ENCODE measurements around the gene NUDT3.
"Not testable (repeated sequence)": the region's sequence is repeated elsewhere in the genome, so short reads cannot be mapped to it uniquely, and the experiment has no call there.

The NUDT3 gene

DNA sequence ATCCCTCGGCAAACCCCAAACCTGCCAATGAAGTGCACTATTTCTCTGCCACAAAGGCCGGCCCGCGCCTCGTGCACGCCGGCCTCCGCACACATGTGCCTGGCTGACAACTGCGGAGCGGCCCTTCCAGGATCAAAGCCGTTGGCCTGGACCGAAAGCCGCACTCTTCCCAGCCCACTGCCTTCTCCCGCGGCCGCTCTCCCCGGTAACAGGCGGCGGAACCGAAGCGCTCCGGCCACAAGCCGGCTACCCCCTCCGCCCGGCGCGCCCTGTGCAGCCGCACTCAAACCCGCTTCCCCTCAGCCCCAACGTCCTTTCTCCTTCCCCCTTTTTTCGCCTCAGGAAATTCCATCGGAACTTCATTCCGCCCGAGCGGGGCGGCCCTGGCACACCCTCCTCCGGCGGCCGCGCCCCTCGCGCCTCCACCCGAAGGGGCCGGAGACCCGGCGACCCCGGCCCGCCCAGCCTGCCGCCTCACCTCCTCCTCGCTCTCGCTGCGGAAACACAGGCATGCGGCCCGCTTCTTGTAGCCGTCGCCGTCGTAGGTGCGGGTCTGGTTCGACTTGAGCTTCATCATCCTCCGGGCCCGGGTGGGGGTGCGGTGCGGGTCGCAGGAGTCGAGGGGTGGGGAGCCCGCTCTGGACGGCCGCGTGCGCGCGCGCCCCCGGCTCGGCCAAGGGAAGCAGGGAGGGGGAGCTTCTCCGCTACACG lies 528 bp downstream of the NUDT3 start:
- DNase-seq = peak; percentile 88

GRCh38 chr6:34391473-34391785 lies 1.0 kb downstream of the NUDT3 start:
- no peak for DNase-seq

- peak; percentile 64 for DNase-seq
Measured at GRCh38 chr6:34390531-34391472, 1.7 kb downstream of the NUDT3 start.

DNA sequence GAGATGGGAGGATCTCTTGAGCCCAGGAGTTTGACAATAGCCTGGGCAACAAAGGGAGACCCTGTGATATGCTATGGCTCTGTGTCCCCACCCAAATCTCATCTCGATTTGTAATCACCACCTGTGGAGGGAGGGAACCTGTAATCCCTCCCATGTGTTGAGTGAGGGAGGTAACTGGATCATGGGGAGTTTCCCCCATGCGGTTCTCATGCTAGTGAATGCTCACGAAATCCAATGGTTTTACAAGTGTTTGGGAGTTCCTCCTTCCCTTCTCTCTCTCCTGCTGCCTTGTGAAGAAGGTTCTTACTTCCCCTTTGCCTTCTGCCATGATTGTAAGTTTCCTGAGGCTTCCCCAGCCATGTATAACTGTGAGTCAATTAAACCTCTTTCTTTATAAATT lies 3.4 kb downstream of the NUDT3 start:
- DNase-seq = no peak

DNA sequence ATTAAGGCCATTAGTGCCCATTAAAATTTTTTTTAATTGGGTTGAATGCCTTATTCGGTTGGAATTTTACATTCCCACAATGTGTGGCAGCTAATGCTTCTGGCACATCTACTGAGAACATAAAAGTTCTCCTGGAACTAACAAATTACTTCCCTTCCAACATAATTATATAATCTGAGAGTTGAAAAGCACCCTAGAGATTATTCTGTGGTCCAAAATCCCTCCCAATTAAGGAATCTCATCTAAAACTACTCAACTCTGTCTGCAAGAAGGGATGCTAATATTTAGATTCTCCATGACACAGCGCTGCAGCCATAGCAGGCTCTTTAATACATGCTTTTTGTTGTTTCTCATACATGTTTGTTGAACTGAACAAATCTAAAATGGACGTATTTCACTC lies 4.0 kb downstream of the NUDT3 start:
- DNase-seq = no peak

DNA sequence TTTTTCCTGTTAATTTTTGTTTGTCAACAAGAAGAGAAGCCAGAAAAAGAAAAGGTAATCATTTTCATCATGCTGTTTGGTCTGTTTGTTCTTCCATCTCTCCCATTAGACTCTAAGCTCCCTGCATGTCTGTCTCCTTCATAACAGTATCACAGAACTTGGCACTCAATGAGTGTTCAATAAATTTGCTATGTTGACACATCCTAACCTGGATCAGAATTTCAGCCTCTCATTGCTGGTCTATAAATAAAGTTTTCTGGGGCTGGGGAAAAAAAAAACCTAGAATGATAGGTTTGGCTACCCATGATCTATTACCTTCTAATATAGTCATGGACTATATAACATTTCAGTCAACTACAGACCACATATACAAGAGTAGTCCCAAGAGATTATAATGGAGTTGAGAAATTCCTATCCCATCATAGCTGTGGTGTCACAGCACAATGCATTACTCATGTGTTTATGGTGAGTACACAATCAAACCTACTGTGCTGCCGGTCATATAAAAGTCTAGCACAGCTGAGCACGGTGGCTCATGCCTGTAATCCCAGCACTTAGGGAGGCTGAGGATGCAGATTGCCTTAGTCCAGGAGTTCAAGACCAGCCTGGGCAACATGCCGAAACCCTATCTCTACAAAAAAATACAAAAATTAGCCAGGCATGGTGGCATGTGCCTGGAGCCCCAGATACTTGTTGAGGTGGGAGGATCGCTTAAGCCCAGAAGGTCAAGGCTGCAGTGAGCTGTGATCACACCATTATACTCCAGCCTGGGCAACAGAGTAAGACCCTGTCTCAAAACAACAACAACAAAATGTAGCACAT lies 5.9 kb downstream of the NUDT3 start:
- no peak for DNase-seq

DNA sequence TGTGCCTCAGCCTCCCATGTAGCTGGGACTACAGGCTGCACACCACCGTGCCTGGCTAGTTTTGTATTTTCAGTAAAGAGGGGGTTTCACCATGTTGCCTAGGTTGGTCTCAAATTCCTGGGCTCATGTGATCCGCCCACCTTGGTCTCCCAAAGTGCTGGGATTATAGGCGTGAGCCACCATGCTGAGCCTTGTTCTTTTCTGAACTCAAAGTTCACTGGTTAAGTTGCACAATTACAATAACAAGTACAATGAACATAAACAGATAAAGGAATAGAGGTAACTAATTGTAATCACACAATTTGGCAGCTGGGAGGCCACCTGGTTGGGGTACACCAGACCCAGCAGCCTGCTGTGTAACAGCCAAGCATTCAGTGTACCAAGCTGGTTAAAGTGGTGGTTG lies 6.7 kb downstream of the NUDT3 start:
- DNase-seq = no peak

- no peak for DNase-seq
Measured at GRCh38 chr6:34384321-34385153, 7.9 kb downstream of the NUDT3 start.

- DNase-seq = no peak
Measured at GRCh38 chr6:34383656-34384320, 8.7 kb downstream of the NUDT3 start.

DNA sequence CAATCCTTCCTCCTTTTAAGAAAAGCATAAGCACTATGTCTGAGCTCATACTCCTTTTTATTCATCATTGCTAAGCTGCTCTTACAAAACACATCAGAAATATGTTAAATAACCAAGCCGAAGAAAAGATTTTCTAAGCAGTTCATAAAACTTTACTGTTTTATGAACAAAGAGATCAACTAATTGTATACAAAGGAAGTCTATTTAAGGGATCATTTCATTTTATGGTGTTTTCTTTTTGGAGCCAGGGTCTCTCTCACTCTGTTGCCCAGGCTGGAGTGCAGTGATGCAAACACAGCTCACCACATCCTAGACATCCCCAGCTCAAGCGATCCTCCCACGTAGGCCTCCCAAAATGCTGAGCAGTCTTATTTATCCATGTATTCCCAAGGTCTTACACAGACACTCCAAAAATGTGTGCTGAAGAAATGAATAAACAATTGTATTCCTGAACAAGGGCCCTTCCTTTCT lies 9.3 kb downstream of the NUDT3 start:
- no peak for DNase-seq

DNA sequence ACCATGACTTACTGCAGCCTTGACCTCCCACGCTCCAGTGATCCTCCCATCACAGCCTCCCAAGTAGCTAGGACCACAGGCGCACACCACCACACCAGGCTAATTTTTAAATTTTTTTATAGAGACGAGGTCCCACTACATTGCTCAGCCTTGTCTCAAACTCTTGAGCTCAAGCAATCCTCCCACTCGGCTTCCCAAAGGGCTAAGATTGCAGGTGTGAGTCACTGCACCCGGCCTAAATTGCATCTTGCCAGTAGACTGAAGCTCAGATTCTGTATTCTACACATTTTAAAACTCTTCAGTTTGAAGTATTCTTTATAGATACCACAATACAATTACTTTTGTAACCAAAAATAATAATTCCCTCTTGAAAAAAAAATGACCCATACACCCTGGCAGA lies 11.4 kb downstream of the NUDT3 start:
- DNase-seq = no peak

DNA sequence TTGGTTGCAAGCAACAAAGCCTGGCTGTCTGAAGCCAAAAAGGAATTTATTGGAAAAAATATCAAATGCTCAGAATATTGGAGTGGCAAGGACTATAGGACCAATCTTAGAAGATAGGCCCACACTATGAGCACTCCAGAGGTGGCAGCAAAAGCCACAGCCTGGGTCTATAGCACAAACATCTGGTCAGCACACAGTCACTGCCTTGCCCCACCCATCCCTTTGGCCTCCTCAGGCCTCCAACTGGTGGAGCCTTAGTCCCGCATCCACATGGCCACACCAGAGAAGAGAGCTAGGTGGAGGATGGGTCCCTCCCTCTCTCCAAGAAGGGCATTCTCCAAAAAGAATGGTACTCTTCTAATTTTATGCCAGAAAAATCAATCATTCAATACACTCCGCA lies 14.0 kb downstream of the NUDT3 start:
- no peak for DNase-seq

DNA sequence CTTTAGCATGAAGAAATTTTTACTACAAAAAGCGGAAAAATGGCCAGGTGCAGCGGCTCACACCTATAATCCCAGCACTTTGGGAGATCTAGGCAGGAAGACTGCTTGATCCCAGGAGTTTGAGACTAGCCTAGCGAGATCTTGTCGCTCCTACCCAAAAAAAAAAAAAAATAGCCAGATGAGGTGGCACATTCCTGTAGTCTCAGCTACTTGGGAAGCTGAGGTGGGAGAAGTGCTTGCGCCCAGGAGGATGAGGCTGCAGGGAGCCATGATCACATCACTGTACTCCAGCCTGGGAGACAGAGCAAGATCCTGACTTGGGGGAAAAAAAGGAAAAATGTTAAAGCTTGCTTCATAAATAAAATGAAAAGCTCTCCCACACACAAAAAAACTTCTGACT lies 14.5 kb downstream of the NUDT3 start:
- no peak for DNase-seq

DNA sequence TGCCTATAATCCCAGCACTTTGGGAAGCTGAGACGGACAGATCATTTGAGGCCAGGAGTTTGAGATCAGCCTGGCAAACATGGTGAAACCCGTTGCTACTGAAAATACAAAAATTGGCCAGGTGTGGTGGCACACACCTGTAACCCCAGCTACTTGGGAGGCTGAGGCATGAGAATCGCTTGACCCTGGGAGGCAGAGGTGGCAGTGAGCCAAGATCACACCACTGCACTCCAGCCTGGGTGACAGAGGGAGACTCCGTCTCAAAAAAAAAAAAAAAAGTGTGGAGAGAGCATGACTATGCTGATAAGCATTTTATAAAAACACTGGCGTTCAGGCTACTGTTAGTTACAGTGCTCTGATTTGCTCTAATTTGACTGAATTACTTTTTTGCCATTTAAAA lies 14.9 kb downstream of the NUDT3 start:
- not testable (repeated sequence) for DNase-seq

GRCh38 chr6:34375833-34376232 lies 16.6 kb downstream of the NUDT3 start:
- no peak for DNase-seq

- no peak for DNase-seq
Measured at GRCh38 chr6:34374508-34374907, 18.0 kb downstream of the NUDT3 start.

DNA sequence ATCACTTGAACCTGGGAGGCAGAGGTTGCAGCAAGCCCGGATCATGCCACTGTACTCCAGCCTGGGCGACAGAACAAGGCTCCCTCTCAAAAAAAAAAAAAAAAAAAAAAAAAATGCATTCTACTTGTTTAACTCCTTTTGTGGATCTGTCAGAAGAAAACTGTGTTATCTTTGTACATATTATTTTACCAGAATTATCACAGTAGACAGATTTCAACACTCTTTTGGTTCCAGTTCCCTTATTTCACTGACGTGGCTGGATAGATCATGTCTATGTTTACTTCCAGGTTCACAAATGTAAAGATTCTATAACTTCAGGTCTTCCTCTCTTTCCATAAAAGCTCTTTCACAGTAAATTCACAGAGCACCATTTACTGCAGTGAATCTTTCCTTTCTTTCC lies 18.4 kb downstream of the NUDT3 start:
- DNase-seq = no peak

DNA sequence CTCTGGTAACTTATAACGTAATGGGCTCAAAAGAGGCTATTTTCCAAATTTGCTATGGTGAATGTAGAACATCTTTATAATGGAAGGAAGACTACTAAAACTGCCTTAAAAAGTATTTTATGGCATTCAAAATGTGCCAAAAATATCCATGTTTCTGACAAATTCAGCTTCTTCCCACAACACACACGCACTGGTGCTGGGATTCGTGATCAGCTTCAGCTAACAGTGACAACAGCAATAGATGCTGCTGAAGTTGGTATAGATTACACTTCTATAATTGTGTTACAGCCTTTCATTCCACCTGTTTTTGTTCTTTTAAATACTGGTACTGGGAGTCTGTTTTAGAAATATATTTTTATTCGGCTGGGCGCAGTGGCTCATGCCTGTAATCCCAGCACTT lies 19.0 kb downstream of the NUDT3 start:
- no peak for DNase-seq

DNA sequence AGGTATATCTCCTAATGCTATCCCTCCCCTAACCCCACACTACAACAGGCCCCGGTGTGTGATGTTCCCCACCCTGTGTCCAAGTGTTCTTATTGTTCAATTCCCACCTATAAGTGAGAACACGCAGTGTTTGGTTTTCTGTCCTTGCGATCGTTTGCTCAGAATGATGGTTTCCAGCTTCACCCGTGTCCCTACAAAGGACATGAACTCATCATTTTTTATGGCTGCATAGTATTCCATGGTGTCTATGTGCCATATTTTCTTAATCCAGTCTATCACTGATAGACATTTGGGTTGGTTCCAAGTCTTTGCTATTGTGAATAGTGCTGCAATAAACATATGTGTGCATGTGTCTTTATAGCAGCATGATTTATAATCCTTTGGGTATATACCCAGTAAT lies 20.6 kb downstream of the NUDT3 start:
- not testable (repeated sequence) for DNase-seq

- DNase-seq = no peak
Measured at GRCh38 chr6:34370361-34370760, 22.1 kb downstream of the NUDT3 start.

DNA sequence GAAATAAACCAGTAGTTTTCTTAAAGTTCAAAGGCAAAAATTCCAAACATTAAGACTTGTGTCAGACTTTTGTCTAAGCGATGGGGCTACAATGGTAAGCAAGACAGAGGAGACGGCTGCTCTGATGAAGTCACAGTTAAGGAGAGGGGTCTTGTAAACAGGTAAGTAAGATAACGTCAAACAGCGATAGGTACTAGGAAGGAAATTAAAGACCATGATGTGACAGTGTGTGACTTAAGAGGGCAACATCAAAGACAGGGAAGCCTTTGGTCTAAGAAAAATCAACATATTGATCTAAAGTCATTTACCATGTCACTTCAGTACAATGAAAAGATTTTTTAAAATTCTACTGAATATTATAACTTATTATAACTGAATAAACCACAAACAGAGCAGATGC lies 23.1 kb downstream of the NUDT3 start:
- DNase-seq = no peak

DNA sequence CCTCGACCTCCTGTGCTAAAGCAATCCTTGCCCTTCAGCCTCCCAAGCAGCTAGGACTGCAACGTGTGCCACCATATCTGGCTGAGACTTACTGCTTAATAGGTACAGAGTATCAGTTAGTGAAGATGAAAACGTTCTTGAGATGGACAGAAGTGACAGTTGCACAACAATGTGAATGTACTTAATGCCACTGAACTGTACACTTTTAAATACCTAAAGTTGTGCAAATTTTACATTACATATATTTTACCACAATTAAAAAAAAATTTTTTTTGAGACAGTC lies 25.9 kb downstream of the NUDT3 start:
- DNase-seq = no peak
